GM23338 (cell line): ENCODE data around the gene DOCK3. TPM values are rescaled to one million over a fixed set of nuclear protein-coding genes. Genes with fewer than 3 reads are reported as not detected.

ENCODE experiments used
- ATAC-seq: fragments of 200-7000 bp; cut with Tn5 transposase; 3 replicates; pipeline ENCODE4 v1.9.1; 2020
- DNase-seq: peaks from one replicate; pipeline ENCODE4 v3.0.0-alpha.2; 2015; ENCODE audit warnings: low spot score
- H2AFZ ChIP-seq: fragments of 200-600 bp; sonication (generic); 2 replicates; pipeline ENCODE4 v1.8.0; 2016; ENCODE audit warnings: antibody characterized with exemption, mild to moderate bottlenecking, moderate library complexity
- H3F3A ChIP-seq: fragments of 200-600 bp; sonication (generic); replicated peaks from 2 replicates; pipeline ENCODE4 v1.8.0; 2017; ENCODE audit warnings: antibody characterized with exemption, mixed run types, low read depth
- H3K27ac ChIP-seq: fragments of 200-600 bp; sonication (generic); 2 replicates; pipeline ENCODE4 v1.6.1; 2016; ENCODE audit warnings: low read depth
- H3K27me3 ChIP-seq: fragments of 200-600 bp; sonication (generic); 2 replicates; pipeline ENCODE4 v1.8.0; 2016; ENCODE audit warnings: mild to moderate bottlenecking, mixed run types, moderate library complexity; ENCODE audit not compliant: insufficient read depth
- H3K36me3 ChIP-seq: fragments of 200-600 bp; sonication (generic); 2 replicates; pipeline ENCODE4 v1.8.0; 2016; ENCODE audit warnings: mild to moderate bottlenecking; ENCODE audit not compliant: insufficient read depth
- H3K4me1 ChIP-seq: fragments of 200-600 bp; sonication (generic); 2 replicates; pipeline ENCODE4 v1.8.0; 2016; ENCODE audit warnings: mild to moderate bottlenecking, moderate library complexity; ENCODE audit not compliant: insufficient read depth
- H3K4me2 ChIP-seq: fragments of 200-600 bp; sonication (generic); 2 replicates; pipeline ENCODE4 v1.7.1; 2017; ENCODE audit warnings: mixed run types
- H3K4me3 ChIP-seq: fragments of 200-600 bp; sonication (generic); 2 replicates; pipeline ENCODE4 v1.6.1; 2016; ENCODE audit warnings: mixed run types
- H3K79me2 ChIP-seq: fragments of 200-600 bp; sonication (generic); replicated peaks from 2 replicates; pipeline ENCODE4 v1.8.0; 2017; ENCODE audit warnings: mild to moderate bottlenecking; ENCODE audit not compliant: insufficient read depth
- H3K9me2 ChIP-seq: fragments of 200-600 bp; sonication (generic); 2 replicates; pipeline ENCODE4 v1.8.0; 2017; ENCODE audit not compliant: insufficient read depth
- H4K20me1 ChIP-seq: fragments of 200-600 bp; sonication (generic); replicated peaks from 2 replicates; pipeline ENCODE4 v1.8.0; 2017; ENCODE audit warnings: mild to moderate bottlenecking; ENCODE audit not compliant: insufficient read depth
- H3K27ac Mint-ChIP-seq: 2 replicates; pipeline ENCODE4 v1.8.0; 2020; ENCODE audit warnings: inconsistent platforms, mild to moderate bottlenecking, moderate library complexity, mixed read lengths
- H3K27me3 Mint-ChIP-seq: 3 replicates; pipeline ENCODE4 v1.8.0; 2022; ENCODE audit warnings: low read depth, mild to moderate bottlenecking, moderate library complexity, mixed read lengths, inconsistent platforms; ENCODE audit not compliant: insufficient read depth, poor library complexity
- H3K36me3 Mint-ChIP-seq: 3 replicates; pipeline ENCODE4 v1.8.0; 2021; ENCODE audit warnings: low read depth, mild to moderate bottlenecking, inconsistent platforms, moderate library complexity, mixed read lengths
- H3K4me1 Mint-ChIP-seq: 3 replicates; pipeline ENCODE4 v1.8.0; 2020; ENCODE audit warnings: mild to moderate bottlenecking, inconsistent platforms, mixed read lengths
- H3K4me3 Mint-ChIP-seq: 3 replicates; pipeline ENCODE4 v1.8.0; 2021; ENCODE audit warnings: moderate library complexity, mild to moderate bottlenecking, inconsistent platforms, mixed read lengths
- H3K9me3 Mint-ChIP-seq: 3 replicates; pipeline ENCODE4 v1.8.0; 2020; ENCODE audit warnings: moderate library complexity, mild to moderate bottlenecking, inconsistent platforms, mixed read lengths
- EZH2phosphoT487 ChIP-seq: fragments of 200-600 bp; sonication (generic); IDR thresholded peaks from one replicate; pipeline ENCODE4 v1.8.1; 2018; ENCODE audit warnings: antibody characterized with exemption; ENCODE audit not compliant: unreplicated experiment
- POLR2AphosphoS5 ChIP-seq: IDR thresholded peaks from 2 replicates; pipeline ENCODE4 v1.6.1; 2016; ENCODE audit warnings: antibody characterized with exemption, low read depth
- STAT1 ChIP-seq: IDR thresholded peaks from one replicate; pipeline ENCODE4 v1.6.1; 2016; ENCODE audit warnings: antibody characterized with exemption; ENCODE audit not compliant: unreplicated experiment
- ZNF114 ChIP-seq: fragments of 250-450 bp; sonication (Bioruptor Pico); IDR thresholded peaks from 2 replicates; pipeline ENCODE4 v1.5.0; 2020; ENCODE audit warnings: mild to moderate bottlenecking, moderate library complexity
- polyA plus RNA-seq: library from polyadenylated mRNA; unstranded; fragments of >200 nt; fragmentation: Nextera tagmentation; extraction: Ambion mirVana; gene quantifications from 2 replicates; pipeline ENCODE4 v1.2.1, GENCODE V29; 2016
- total RNA-seq: library from RNA; depleted of rRNA; stranded (reverse); fragments of >200 nt; shearing (Covaris generic); gene quantifications from 2 replicates; pipeline ENCODE4 v1.2.3, GENCODE V29; 2014
- TF ChIP-seq, protein P1 (sequence below): fragments of 250-450 bp; sonication (Bioruptor Pico); IDR thresholded peaks from 2 replicates; pipeline ENCODE4 v1.5.0; 2020; ENCODE audit warnings: mild to moderate bottlenecking, moderate library complexity

The DOCK3 gene
- total and polyA plus RNA-seq, 2 experiments from 2014 or later, result 2.4 to 5.6 TPM

GRCh38 chr3:50953825-50954414 lies 279.2 kb downstream of the DOCK3 start (continued):
- TF ChIP-seq, protein P1, sequence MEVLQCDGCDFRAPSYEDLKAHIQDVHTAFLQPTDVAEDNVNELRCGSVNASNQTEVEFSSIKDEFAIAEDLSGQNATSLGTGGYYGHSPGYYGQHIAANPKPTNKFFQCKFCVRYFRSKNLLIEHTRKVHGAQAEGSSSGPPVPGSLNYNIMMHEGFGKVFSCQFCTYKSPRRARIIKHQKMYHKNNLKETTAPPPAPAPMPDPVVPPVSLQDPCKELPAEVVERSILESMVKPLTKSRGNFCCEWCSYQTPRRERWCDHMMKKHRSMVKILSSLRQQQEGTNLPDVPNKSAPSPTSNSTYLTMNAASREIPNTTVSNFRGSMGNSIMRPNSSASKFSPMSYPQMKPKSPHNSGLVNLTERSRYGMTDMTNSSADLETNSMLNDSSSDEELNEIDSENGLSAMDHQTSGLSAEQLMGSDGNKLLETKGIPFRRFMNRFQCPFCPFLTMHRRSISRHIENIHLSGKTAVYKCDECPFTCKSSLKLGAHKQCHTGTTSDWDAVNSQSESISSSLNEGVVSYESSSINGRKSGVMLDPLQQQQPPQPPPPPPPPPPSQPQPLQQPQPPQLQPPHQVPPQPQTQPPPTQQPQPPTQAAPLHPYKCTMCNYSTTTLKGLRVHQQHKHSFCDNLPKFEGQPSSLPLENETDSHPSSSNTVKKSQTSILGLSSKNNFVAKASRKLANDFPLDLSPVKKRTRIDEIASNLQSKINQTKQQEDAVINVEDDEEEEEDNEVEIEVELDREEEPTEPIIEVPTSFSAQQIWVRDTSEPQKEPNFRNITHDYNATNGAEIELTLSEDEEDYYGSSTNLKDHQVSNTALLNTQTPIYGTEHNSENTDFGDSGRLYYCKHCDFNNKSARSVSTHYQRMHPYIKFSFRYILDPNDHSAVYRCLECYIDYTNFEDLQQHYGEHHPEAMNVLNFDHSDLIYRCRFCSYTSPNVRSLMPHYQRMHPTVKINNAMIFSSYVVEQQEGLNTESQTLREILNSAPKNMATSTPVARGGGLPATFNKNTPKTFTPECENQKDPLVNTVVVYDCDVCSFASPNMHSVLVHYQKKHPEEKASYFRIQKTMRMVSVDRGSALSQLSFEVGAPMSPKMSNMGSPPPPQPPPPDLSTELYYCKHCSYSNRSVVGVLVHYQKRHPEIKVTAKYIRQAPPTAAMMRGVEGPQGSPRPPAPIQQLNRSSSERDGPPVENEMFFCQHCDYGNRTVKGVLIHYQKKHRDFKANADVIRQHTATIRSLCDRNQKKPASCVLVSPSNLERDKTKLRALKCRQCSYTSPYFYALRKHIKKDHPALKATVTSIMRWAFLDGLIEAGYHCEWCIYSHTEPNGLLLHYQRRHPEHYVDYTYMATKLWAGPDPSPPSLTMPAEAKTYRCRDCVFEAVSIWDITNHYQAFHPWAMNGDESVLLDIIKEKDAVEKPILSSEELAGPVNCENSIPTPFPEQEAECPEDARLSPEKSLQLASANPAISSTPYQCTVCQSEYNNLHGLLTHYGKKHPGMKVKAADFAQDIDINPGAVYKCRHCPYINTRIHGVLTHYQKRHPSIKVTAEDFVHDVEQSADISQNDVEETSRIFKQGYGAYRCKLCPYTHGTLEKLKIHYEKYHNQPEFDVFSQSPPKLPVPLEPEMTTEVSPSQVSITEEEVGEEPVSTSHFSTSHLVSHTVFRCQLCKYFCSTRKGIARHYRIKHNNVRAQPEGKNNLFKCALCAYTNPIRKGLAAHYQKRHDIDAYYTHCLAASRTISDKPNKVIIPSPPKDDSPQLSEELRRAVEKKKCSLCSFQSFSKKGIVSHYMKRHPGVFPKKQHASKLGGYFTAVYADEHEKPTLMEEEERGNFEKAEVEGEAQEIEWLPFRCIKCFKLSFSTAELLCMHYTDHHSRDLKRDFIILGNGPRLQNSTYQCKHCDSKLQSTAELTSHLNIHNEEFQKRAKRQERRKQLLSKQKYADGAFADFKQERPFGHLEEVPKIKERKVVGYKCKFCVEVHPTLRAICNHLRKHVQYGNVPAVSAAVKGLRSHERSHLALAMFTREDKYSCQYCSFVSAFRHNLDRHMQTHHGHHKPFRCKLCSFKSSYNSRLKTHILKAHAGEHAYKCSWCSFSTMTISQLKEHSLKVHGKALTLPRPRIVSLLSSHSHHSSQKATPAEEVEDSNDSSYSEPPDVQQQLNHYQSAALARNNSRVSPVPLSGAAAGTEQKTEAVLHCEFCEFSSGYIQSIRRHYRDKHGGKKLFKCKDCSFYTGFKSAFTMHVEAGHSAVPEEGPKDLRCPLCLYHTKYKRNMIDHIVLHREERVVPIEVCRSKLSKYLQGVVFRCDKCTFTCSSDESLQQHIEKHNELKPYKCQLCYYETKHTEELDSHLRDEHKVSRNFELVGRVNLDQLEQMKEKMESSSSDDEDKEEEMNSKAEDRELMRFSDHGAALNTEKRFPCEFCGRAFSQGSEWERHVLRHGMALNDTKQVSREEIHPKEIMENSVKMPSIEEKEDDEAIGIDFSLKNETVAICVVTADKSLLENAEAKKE, result no peak
- no peak for TF ChIP-seq EZH2phosphoT487
- TF ChIP-seq ZNF114 (CRISPR knock-in tag), result no peak
- TF ChIP-seq POLR2AphosphoS5, result no peak

DNA sequence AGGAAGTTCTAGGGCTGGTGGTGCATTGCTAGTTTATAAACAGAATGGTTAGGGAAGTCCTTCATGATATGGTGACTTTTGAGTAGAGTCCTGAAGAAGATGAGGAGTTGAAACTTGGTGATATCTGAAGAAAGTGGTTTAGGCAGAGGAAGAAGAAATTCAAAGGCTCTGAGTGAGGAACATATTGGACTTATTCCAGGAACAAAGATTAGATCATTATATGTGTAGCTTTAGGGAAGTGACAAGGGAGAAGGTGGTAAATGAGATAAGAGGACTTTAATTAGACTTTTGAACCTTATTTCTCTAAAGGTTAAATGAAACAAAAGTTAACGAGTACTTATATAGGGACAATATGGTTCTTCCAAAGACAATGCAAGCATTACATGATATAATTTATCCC lies 286.7 kb downstream of the DOCK3 start:
- no peaks in the 10 kb centered on the region for H3K36me3 ChIP-seq
- no peak overlapping the region for H3K4me3 ChIP-seq
- H3K79me2 ChIP-seq, result no peaks in the 10 kb centered on the region
- no peak for DNase-seq
- H3K27me3 ChIP-seq, result no peaks in the 10 kb centered on the region
- H3K9me2 ChIP-seq, result no peaks in the 10 kb centered on the region
- H3K27ac ChIP-seq, result no peak overlapping the region
- Mint-ChIP-seq H3K27ac (no peak overlapping the region), H3K4me3 (no peak overlapping the region), H3K27me3 (no peaks in the 10 kb centered on the region), H3K36me3 (no peaks in the 10 kb centered on the region), H3K4me1 (no peaks in the 10 kb centered on the region), H3K9me3 (no peaks in the 10 kb centered on the region)
- no peaks in the 10 kb centered on the region for H3K4me1 ChIP-seq
- H3F3A ChIP-seq, result no peaks in the 10 kb centered on the region
- H2AFZ ChIP-seq, result no peak overlapping the region
- no peak overlapping the region for H3K4me2 ChIP-seq
- no peak for ATAC-seq
- TF ChIP-seq ZNF114 (CRISPR knock-in tag) (no peak), STAT1 (no peak)
- no peaks in the 10 kb centered on the region for H4K20me1 ChIP-seq
